BE2C (cell line): ENCODE data around the gene CHRNA10.
"Not testable (repeated sequence)": the region's sequence is repeated elsewhere in the genome, so short reads cannot be mapped to it uniquely, and the experiment has no call there.

Experiments
- DNase-seq: peaks from one replicate; pipeline ENCODE4 v3.0.0-alpha.2; 2020
- H3K27me3 ChIP-seq: fragments of 250-450 bp; sonication (Bioruptor Pico); 2 replicates; pipeline ENCODE4 v1.5.1; 2020; ENCODE audit warnings: mild to moderate bottlenecking
- H3K36me3 ChIP-seq: fragments of 250-450 bp; sonication (Bioruptor Pico); 2 replicates; pipeline ENCODE4 v1.5.1; 2020; ENCODE audit warnings: mild to moderate bottlenecking
- H3K4me1 ChIP-seq: fragments of 250-450 bp; sonication (Bioruptor Pico); 2 replicates; pipeline ENCODE4 v1.5.1; 2020
- H3K4me3 ChIP-seq: 2 replicates; pipeline ENCODE4 v1.5.1; 2011; ENCODE audit warnings: low read depth, low read length
- H3K9me3 ChIP-seq: fragments of 250-450 bp; sonication (Bioruptor Pico); 2 replicates; pipeline ENCODE4 v1.5.1; 2020
- CTCF ChIP-seq: IDR thresholded peaks from 2 replicates; pipeline ENCODE4 v1.5.1; 2012; ENCODE audit warnings: mild to moderate bottlenecking, low read depth, low read length

Gene CHRNA10

GRCh38 chr11:3662856-3663255 lies 8.3 kb downstream of the CHRNA10 start:
- Histone ChIP-seq H3K4me3 (no peak overlapping the region), H3K27me3 (no peaks in the 10 kb centered on the region), H3K9me3 (no peaks in the 10 kb centered on the region), H3K4me1 (no peaks in the 10 kb centered on the region), H3K36me3 (no peaks in the 10 kb centered on the region)
- DNase-seq: no peak
- no peak for TF ChIP-seq CTCF

- no peaks in the 10 kb centered on the region for H3K9me3 ChIP-seq
- no peak overlapping the region for H3K4me3 ChIP-seq
- no peaks in the 10 kb centered on the region for H3K4me1 ChIP-seq
- no peaks in the 10 kb centered on the region for H3K27me3 ChIP-seq
- no peak for DNase-seq
- TF ChIP-seq CTCF: no peak
- H3K36me3 ChIP-seq: no peaks in the 10 kb centered on the region
Observed at GRCh38 chr11:3660960-3661359, 10.2 kb downstream of the CHRNA10 start.

- no peak for DNase-seq
- Histone ChIP-seq H3K36me3 (no peaks in the 10 kb centered on the region), H3K4me1 (no peaks in the 10 kb centered on the region), H3K9me3 (no peaks in the 10 kb centered on the region), H3K4me3 (no peak overlapping the region), H3K27me3 (no peaks in the 10 kb centered on the region)
- TF ChIP-seq CTCF: no peak
Observed at GRCh38 chr11:3659595-3660515, 11.3 kb downstream of the CHRNA10 start.

- no peaks in the 10 kb centered on the region for H3K9me3 ChIP-seq
- H3K4me1 ChIP-seq: no peaks in the 10 kb centered on the region
- no peaks in the 10 kb centered on the region for H3K27me3 ChIP-seq
- no peak overlapping the region for H3K4me3 ChIP-seq
- DNase-seq: no peak
- no peaks in the 10 kb centered on the region for H3K36me3 ChIP-seq
- no peak for TF ChIP-seq CTCF
Observed at GRCh38 chr11:3658252-3658651, 12.9 kb downstream of the CHRNA10 start.

- not testable (repeated sequence) for H3K4me1 ChIP-seq, H3K4me3 ChIP-seq, H3K9me3 ChIP-seq, DNase-seq, H3K27me3 ChIP-seq, H3K36me3 ChIP-seq
Observed at GRCh38 chr11:3657331-3657730, 13.9 kb downstream of the CHRNA10 start.

- no peak for TF ChIP-seq CTCF
Observed at GRCh38 chr11:3655547-3655946, 15.6 kb downstream of the CHRNA10 start.

GRCh38 chr11:3652514-3652913 lies 18.7 kb downstream of the CHRNA10 start:
- H3K36me3 ChIP-seq, DNase-seq, H3K9me3 ChIP-seq, H3K27me3 ChIP-seq, H3K4me3 ChIP-seq, H3K4me1 ChIP-seq: not testable (repeated sequence)

More at GRCh38 chr11:3655547-3655946, 15.6 kb downstream of the CHRNA10 start:
- H3K4me1 ChIP-seq: no peaks in the 10 kb centered on the region
- H3K4me3 ChIP-seq: no peak overlapping the region
- H3K36me3 ChIP-seq: no peaks in the 10 kb centered on the region
- H3K9me3 ChIP-seq: no peaks in the 10 kb centered on the region
- no peak for DNase-seq
- H3K27me3 ChIP-seq: no peaks in the 10 kb centered on the region

- DNase-seq, H3K4me1 ChIP-seq, H3K4me3 ChIP-seq, H3K27me3 ChIP-seq, H3K9me3 ChIP-seq, H3K36me3 ChIP-seq: not testable (repeated sequence)
Observed at GRCh38 chr11:3649374-3649773, 21.8 kb downstream of the CHRNA10 start.

GRCh38 chr11:3648843-3649242 lies 22.3 kb downstream of the CHRNA10 start:
- H3K36me3 ChIP-seq, H3K4me1 ChIP-seq, H3K27me3 ChIP-seq, DNase-seq, H3K9me3 ChIP-seq, H3K4me3 ChIP-seq: not testable (repeated sequence)
